Measurements from ENCODE around the gene ERBB4. TPM values are rescaled to one million over a fixed set of nuclear protein-coding genes. Genes with fewer than 3 reads are reported as not detected.

Gene ERBB4
- polyA plus RNA-seq, 1 of the 3 experiments (the other 2 are of a cell fraction) = 0.05 TPM

DNA sequence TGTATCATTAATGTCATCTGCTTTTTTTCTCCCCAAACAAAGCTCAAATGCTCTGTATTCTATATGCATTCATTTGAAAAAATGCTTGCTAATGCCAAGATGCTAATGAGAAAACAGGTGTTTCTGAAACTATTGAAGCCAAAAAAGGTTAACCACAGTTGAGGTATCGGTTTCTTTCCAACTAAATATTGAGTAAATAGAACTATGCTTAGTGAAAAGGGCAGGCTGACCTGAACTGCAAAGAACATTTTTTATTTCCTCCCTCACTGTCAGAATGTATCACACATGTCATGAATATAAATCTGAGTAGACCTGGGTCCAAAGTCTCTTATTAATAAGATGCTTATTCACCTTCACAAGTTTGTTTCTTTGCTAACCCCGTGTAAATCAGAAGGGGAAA, 1115.6 kb downstream of the ERBB4 start:
- Histone ChIP-seq H4K20me1 (ENCODE audit: insufficient read depth) (no peaks in the 10 kb centered on the region), H3K4me2 (no peak overlapping the region), H3K9me3 (no peaks in the 10 kb centered on the region), H3K36me3 (replicated peaks in 1 of 2; ENCODE audit: control insufficient read depth in 1 of 2, insufficient read depth in 2 of 2, low read length in 1 of 2) (no peaks in the 10 kb centered on the region), H3K79me2 (ENCODE audit: insufficient read depth) (no peaks in the 10 kb centered on the region), H3K27me3 (ENCODE audit: insufficient read depth) (no peaks in the 10 kb centered on the region), H3K4me3 (ENCODE audit: low read depth in 2 of 2, low read length in 1 of 2) (no peak overlapping the region), H3K4me1 (ENCODE audit: control insufficient read depth in 1 of 2, insufficient read depth in 2 of 2, low read depth in 1 of 2, low read length in 1 of 2) (no peaks in the 10 kb centered on the region), H3K9ac (no peak overlapping the region), H2AFZ (ENCODE audit: low read depth) (no peak overlapping the region), H3K27ac (ENCODE audit: low read depth in 2 of 2, low read length in 1 of 2) (no peak overlapping the region), H3K9me2 (no peaks in the 10 kb centered on the region; the same call in 1 of the 2 replicates), H3F3A (replicated peaks; ENCODE audit: insufficient read depth) (no peaks in the 10 kb centered on the region)
- 30% methylated on average over 2 of the region's 2 CpGs for WGBS (ENCODE audit: low lambda C conversion rate)
- no peak for DNase-seq
- no peak for TF ChIP-seq GATA2 (CRISPR knock-in tag; IDR thresholded peaks at IDR 0.05)
- no peak for TF ChIP-seq TEAD4 (IDR thresholded peaks at IDR 0.05; ENCODE audit: borderline replicate concordance, insufficient read depth)
- ChIA-PET POLR2A (no interaction called here), CTCF (interaction anchor here (1.1 kb wide), 1 partner anchor 322 kb away, joined by 3 read pairs; no protein-coding TSS in a partner anchor)

- H3K4me3 ChIP-seq (ENCODE audit: low read depth in 2 of 2, low read length in 1 of 2) = no peak overlapping the region
- no peaks in the 10 kb centered on the region for H3K9me2 ChIP-seq
- ChIA-PET CTCF (no interaction called here), POLR2A (no interaction called here)
- no peak overlapping the region for H3K9ac ChIP-seq
- no peaks in the 10 kb centered on the region for H3K79me2 ChIP-seq (ENCODE audit: insufficient read depth)
- no peak for DNase-seq
- no peaks in the 10 kb centered on the region for H3K4me1 ChIP-seq (ENCODE audit: control insufficient read depth in 1 of 2, insufficient read depth in 2 of 2, low read depth in 1 of 2, low read length in 1 of 2)
- no peak overlapping the region for H2AFZ ChIP-seq (ENCODE audit: low read depth)
- H3K27me3 ChIP-seq (ENCODE audit: insufficient read depth) = no peaks in the 10 kb centered on the region
- H3K4me2 ChIP-seq = no peak overlapping the region
- no peaks in the 10 kb centered on the region for H3K9me3 ChIP-seq
- TF ChIP-seq FOXM1 (IDR thresholded peaks at IDR 0.05; ENCODE audit: low read depth) = no peak
- TF ChIP-seq RXRA (IDR thresholded peaks at IDR 0.05; ENCODE audit: borderline replicate concordance, low read depth) = no peak
- no peak for TF ChIP-seq FOSL2 (IDR thresholded peaks at IDR 0.05; ENCODE audit: borderline replicate concordance, low read depth)
- no peak for TF ChIP-seq NRF1 (IDR thresholded peaks at IDR 0.05; ENCODE audit: low read depth, low read length)
- TF ChIP-seq GATA2 (CRISPR knock-in tag; IDR thresholded peaks at IDR 0.05) = no peak
- TF ChIP-seq, protein P1, sequence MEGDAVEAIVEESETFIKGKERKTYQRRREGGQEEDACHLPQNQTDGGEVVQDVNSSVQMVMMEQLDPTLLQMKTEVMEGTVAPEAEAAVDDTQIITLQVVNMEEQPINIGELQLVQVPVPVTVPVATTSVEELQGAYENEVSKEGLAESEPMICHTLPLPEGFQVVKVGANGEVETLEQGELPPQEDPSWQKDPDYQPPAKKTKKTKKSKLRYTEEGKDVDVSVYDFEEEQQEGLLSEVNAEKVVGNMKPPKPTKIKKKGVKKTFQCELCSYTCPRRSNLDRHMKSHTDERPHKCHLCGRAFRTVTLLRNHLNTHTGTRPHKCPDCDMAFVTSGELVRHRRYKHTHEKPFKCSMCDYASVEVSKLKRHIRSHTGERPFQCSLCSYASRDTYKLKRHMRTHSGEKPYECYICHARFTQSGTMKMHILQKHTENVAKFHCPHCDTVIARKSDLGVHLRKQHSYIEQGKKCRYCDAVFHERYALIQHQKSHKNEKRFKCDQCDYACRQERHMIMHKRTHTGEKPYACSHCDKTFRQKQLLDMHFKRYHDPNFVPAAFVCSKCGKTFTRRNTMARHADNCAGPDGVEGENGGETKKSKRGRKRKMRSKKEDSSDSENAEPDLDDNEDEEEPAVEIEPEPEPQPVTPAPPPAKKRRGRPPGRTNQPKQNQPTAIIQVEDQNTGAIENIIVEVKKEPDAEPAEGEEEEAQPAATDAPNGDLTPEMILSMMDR (IDR thresholded peaks at IDR 0.05) = no peak
- TF ChIP-seq TCF12 (IDR thresholded peaks at IDR 0.05) = no peak
- H3F3A ChIP-seq (replicated peaks; ENCODE audit: insufficient read depth) = no peaks in the 10 kb centered on the region
- H3K27ac ChIP-seq (ENCODE audit: low read depth in 2 of 2, low read length in 1 of 2) = no peak overlapping the region
- H4K20me1 ChIP-seq (ENCODE audit: insufficient read depth) = no peaks in the 10 kb centered on the region
- no peaks in the 10 kb centered on the region for H3K36me3 ChIP-seq (replicated peaks in 1 of 2; ENCODE audit: control insufficient read depth in 1 of 2, insufficient read depth in 2 of 2, low read length in 1 of 2)
Observed at GRCh38 chr2:211417544-211417943, 1121.1 kb downstream of the ERBB4 start.

GRCh38 chr2:211416373-211416772, 1122.2 kb downstream of the ERBB4 start:
- POLR2A ChIA-PET = no interaction called here
- CTCF ChIA-PET = no interaction called here
- TF ChIP-seq, protein P2, sequence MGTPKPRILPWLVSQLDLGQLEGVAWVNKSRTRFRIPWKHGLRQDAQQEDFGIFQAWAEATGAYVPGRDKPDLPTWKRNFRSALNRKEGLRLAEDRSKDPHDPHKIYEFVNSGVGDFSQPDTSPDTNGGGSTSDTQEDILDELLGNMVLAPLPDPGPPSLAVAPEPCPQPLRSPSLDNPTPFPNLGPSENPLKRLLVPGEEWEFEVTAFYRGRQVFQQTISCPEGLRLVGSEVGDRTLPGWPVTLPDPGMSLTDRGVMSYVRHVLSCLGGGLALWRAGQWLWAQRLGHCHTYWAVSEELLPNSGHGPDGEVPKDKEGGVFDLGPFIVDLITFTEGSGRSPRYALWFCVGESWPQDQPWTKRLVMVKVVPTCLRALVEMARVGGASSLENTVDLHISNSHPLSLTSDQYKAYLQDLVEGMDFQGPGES (IDR thresholded peaks at IDR 0.05; ENCODE audit: low read depth, low read length) = no peak
- TF ChIP-seq JUND (IDR thresholded peaks at IDR 0.05) (no peak), REST (IDR thresholded peaks at IDR 0.05; ENCODE audit: low read depth, low read length) (no peak), GATA2 (CRISPR knock-in tag; IDR thresholded peaks at IDR 0.05) (0 out of 2 replicates have a peak, but pooled peaks have one; percentile 25), TAF1 (IDR thresholded peaks at IDR 0.05; ENCODE audit: borderline replicate concordance, low read depth, low read length) (no peak), EP300 (IDR thresholded peaks at IDR 0.05; ENCODE audit: borderline replicate concordance in 1 of 2, low read depth in 1 of 2, low read length in 1 of 2) (no peak), EZH2phosphoT487 (IDR thresholded peaks at IDR 0.05; ENCODE audit: borderline replicate concordance, low read depth) (no peak)

More at GRCh38 chr2:211416373-211416772, 1122.2 kb downstream of the ERBB4 start:
- Histone ChIP-seq H3K79me2 (ENCODE audit: insufficient read depth) (no peaks in the 10 kb centered on the region), H2AFZ (ENCODE audit: low read depth) (no peak overlapping the region), H3K4me1 (ENCODE audit: control insufficient read depth in 1 of 2, insufficient read depth in 2 of 2, low read depth in 1 of 2, low read length in 1 of 2) (no peaks in the 10 kb centered on the region), H4K20me1 (ENCODE audit: insufficient read depth) (no peaks in the 10 kb centered on the region), H3K27me3 (ENCODE audit: insufficient read depth) (no peaks in the 10 kb centered on the region), H3K9ac (no peak overlapping the region), H3K36me3 (replicated peaks in 1 of 2; ENCODE audit: control insufficient read depth in 1 of 2, insufficient read depth in 2 of 2, low read length in 1 of 2) (no peaks in the 10 kb centered on the region), H3K4me3 (ENCODE audit: low read depth in 2 of 2, low read length in 1 of 2) (no peak overlapping the region), H3K9me3 (no peaks in the 10 kb centered on the region), H3K4me2 (no peak overlapping the region), H3K9me2 (no peaks in the 10 kb centered on the region), H3F3A (replicated peaks; ENCODE audit: insufficient read depth) (no peaks in the 10 kb centered on the region), H3K27ac (ENCODE audit: low read depth in 2 of 2, low read length in 1 of 2) (no peak overlapping the region)
- 51% methylated on average over 2 of the region's 2 CpGs for WGBS (ENCODE audit: low lambda C conversion rate)
- no peak for DNase-seq

Measured in SK-N-SH (cell line).